HepG2 (cell line): ENCODE results near the gene ERCC4. TPM values are rescaled to one million over a fixed set of nuclear protein-coding genes. Genes with fewer than 3 reads are reported as not detected.

ENCODE experiments used
- ATAC-seq: fragments of 200-7000 bp; cut with Tn5 transposase; 3 replicates; pipeline ENCODE4 v1.9.1; 2020; ENCODE audit warnings: mild to moderate bottlenecking, moderate library complexity
- BruUV-seq: library from RNA; stranded (reverse); fragments of 400-500 nt; replicated peaks from 2 replicates; lab custom pipeline; 2021; lab: Mats Ljungman, UMichigan
- CTCF ChIA-PET: fragments of 300-600 bp; formaldehyde crosslinking; extraction: SDS; loops from one replicate; lab custom pipeline; 2021; ENCODE audit warnings: low total read pairs, inconsistent platforms, low intra/inter-chr PET ratio; lab: Yijun Ruan, JAX
- POLR2A ChIA-PET: fragments of 350-600 bp; sonication (Branson Sonifier 250); formaldehyde crosslinking; loops from one replicate; lab custom pipeline; 2020; ENCODE audit warnings: antibody characterized with exemption, inconsistent platforms; lab: Yijun Ruan, JAX
- DNase-seq: peaks from one replicate; pipeline ENCODE4 v3.0.0-alpha.2; 2015; ENCODE audit warnings: low spot score
- FAIRE-seq: peaks from 3 replicates; lab custom pipeline; 2011; peaks lifted over from hg19 to GRCh38; lab: Jason Lieb, UNC
- H2AFZ ChIP-seq: one replicate; pipeline ENCODE4 v1.6.1; 2011; ENCODE audit warnings: low read length, inconsistent platforms
- H3K27ac ChIP-seq: fragments of 300-600 bp; 3 replicates; pipeline ENCODE4 v1.8.0; 2011; ENCODE audit warnings: mixed run types, mild to moderate bottlenecking, mixed read lengths, low read length, inconsistent platforms; ENCODE audit not compliant: insufficient read depth; ENCODE audit errors: extremely low read length
- H3K27me3 ChIP-seq, 2 experiments: fragments of 200-600 bp in 1 of 2; 2 replicates in 1 of 2; 3 replicates in 1 of 2; pipeline versions ENCODE4 v1.6.0 to v1.8.0; 2011; ENCODE audit warnings: low read length in 2 of 2, mild to moderate bottlenecking in 2 of 2, moderate library complexity in 2 of 2, inconsistent platforms in 1 of 2; ENCODE audit not compliant: insufficient read depth in 2 of 2, control insufficient read depth in 1 of 2
- H3K36me3 ChIP-seq, 2 experiments: fragments of 200-600 bp in 1 of 2; replicated peaks in 1 of 2; 2 replicates in 1 of 2; 3 replicates in 1 of 2; pipeline versions ENCODE4 v1.5.1 to v1.8.0; 2011; ENCODE audit warnings: low read length in 2 of 2, inconsistent platforms in 1 of 2; ENCODE audit not compliant: insufficient read depth in 2 of 2, control insufficient read depth in 1 of 2
- H3K4me1 ChIP-seq: 2 replicates; pipeline ENCODE4 v1.5.1; 2012; ENCODE audit warnings: low read length, inconsistent platforms; ENCODE audit not compliant: insufficient read depth
- H3K4me2 ChIP-seq: 2 replicates; pipeline ENCODE4 v1.6.0; 2011; ENCODE audit warnings: low read depth, low read length, inconsistent platforms
- H3K4me3 ChIP-seq, 3 experiments: fragments of 200-600 bp in 1 of 3; sonication (generic), shearing (Covaris generic) in 1 of 3; replicated peaks in 1 of 3; 2 replicates each; pipeline ENCODE4 v1.5.1; 2011 to 2016; ENCODE audit warnings: low read length in 3 of 3, inconsistent platforms in 2 of 3, low read depth in 2 of 3, mild to moderate bottlenecking in 2 of 3, control low read depth in 1 of 3, mixed read lengths in 1 of 3; ENCODE audit not compliant: insufficient read depth in 1 of 3
- H3K79me2 ChIP-seq: one replicate; pipeline ENCODE4 v1.6.1; 2011; ENCODE audit warnings: low read length, inconsistent platforms; ENCODE audit not compliant: insufficient read depth
- H3K9ac ChIP-seq: 2 replicates; pipeline ENCODE4 v1.6.0; 2011; ENCODE audit warnings: mild to moderate bottlenecking, low read depth, low read length, inconsistent platforms; ENCODE audit not compliant: insufficient read depth
- H3K9me3 ChIP-seq: 2 replicates; pipeline ENCODE4 v1.5.1; 2012; ENCODE audit warnings: mild to moderate bottlenecking, low read length
- H4K20me1 ChIP-seq: 2 replicates; pipeline ENCODE4 v1.6.0; 2011; ENCODE audit warnings: inconsistent platforms, mild to moderate bottlenecking, low read length, moderate library complexity; ENCODE audit not compliant: insufficient read depth
- CEBPG ChIP-seq: IDR thresholded peaks from 2 replicates; pipeline ENCODE4 v1.6.1; 2016
- ZBTB7A ChIP-seq: sonication (generic); formaldehyde crosslinking; IDR thresholded peaks from 2 replicates; pipeline ENCODE4 v1.8.0; 2022; ENCODE audit warnings: mild to moderate bottlenecking, missing genetic modification reagents
- ZMYM3 ChIP-seq: sonication (generic); formaldehyde crosslinking; IDR thresholded peaks from 2 replicates; pipeline ENCODE4 v1.5.1; 2020; ENCODE audit warnings: mild to moderate bottlenecking, missing genetic modification reagents
- ZNF263 ChIP-seq: sonication (generic); formaldehyde crosslinking; IDR thresholded peaks from 2 replicates; pipeline ENCODE4 v1.4.0; 2020; ENCODE audit warnings: missing genetic modification reagents
- WGBS: methylation state at CpG from one replicate; pipeline ENCODE4 v1.1.6; 2017; ENCODE audit warnings: low lambda C conversion rate; 5-methylcytosine and 5-hydroxymethylcytosine counted together
- in situ Hi-C: cut with HindIII; loops from 2 replicates; pipeline ENCODE4 v1.10.0; 2017; ENCODE audit warnings: low pct_unique_long_range_greater_than_20kb; ENCODE audit not compliant: extremely low pct_ligation_motif_present
- intact Hi-C: fragments of 100-400 bp; cut with micrococcal nuclease; formaldehyde crosslinking; loops from one replicate; pipeline ENCODE4 v1.10.0; 2022; ENCODE audit not compliant: unreplicated experiment
- polyA plus RNA-seq, 8 experiments: library from polyadenylated mRNA; depleted of rRNA in 3 of 8; stranded (reverse) in 7 of 8; unstranded in 1 of 8; fragments of >200 nt; fragmentation: Illumina TruSeq in 4 of 8; extraction: Trizol in 4 of 8; gene quantifications; 2 replicates each; pipeline versions ENCODE4 v1.2.1 to v1.2.3, GENCODE V29; 2011 to 2016; ENCODE audit warnings: low read depth in 4 of 8, missing spikeins in 1 of 8, mixed read lengths in 1 of 8; ENCODE audit not compliant: insufficient read depth in 1 of 8
- total RNA-seq, 5 experiments: library from RNA; depleted of rRNA; stranded (reverse); fragments of >200 nt; fragmentation: Illumina TruSeq; extraction: Trizol; gene quantifications; 2 replicates each; pipeline ENCODE4 v1.2.3, GENCODE V29; 2016; ENCODE audit warnings: low read depth in 1 of 5

ERCC4 gene
- total and polyA plus RNA-seq, 2 of the 13 experiments (the other 11 are each of a cell fraction or from before 2014, with no cell fraction given): 5.4 to 15.2 TPM

DNA sequence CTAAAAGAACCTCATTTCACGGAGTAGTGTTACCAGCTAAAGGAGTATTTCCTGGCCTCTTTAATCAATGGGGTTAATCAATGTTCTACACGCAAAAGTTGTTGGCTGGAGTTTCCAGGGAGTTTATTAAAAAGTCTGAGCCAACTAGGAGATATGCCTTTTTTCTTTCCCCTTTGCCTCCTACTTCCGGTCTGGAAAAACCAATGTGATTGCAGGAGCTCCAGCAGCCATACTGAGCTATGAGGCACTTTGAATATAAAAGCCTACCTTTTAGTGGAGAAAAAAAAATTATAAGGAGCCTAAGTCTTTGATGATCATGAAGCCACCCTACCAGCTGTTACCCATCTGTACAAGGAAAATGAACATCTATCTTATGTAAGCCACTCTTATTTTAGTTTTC, 17.9 kb upstream of the ERCC4 start:
- no peak for ATAC-seq
- no peak overlapping the region for H3K27ac ChIP-seq
- no peak for FAIRE-seq
- no peak for TF ChIP-seq ZNF263 (CRISPR knock-in tag)
- 0 out of 2 replicates have a peak, but pooled peaks have one; percentile 61 for TF ChIP-seq ZMYM3 (CRISPR knock-in tag)
- intact Hi-C loops: no loop called here
- in situ Hi-C loops: no loop called here
- no peaks in the 10 kb centered on the region for H3K36me3 ChIP-seq
- POLR2A ChIA-PET: no interaction called here
- no peaks in the 10 kb centered on the region for H3K27me3 ChIP-seq
- H3K4me3 ChIP-seq: no peak overlapping the region
- H4K20me1 ChIP-seq: no peaks in the 10 kb centered on the region
- CTCF ChIA-PET: interaction anchor here (4.9 kb wide), 1 partner anchor 17 kb away, joined by 29 read pairs; the partner anchor contains the start of gene ERCC4
- H3K9ac ChIP-seq: no peak overlapping the region
- peaks cover 11% of the 10 kb centered on the region for H3K4me1 ChIP-seq
- peaks cover 20% of the 10 kb centered on the region for H3K9me3 ChIP-seq
- H3K4me2 ChIP-seq: no peak overlapping the region
- no TSS peak for BruUV-seq
- H3K79me2 ChIP-seq: no peaks in the 10 kb centered on the region
- H2AFZ ChIP-seq: no peak overlapping the region
- no peak for DNase-seq
- 71% methylated on average over 3 of the region's 3 CpGs for WGBS

- Histone ChIP-seq H3K4me2 (no peak overlapping the region), H3K9me3 (peaks cover 20% of the 10 kb centered on the region), H3K27ac (no peak overlapping the region), H3K4me1 (peaks cover 11% of the 10 kb centered on the region), H3K36me3 (no peaks in the 10 kb centered on the region), H3K9ac (no peak overlapping the region), H4K20me1 (no peaks in the 10 kb centered on the region), H2AFZ (no peak overlapping the region), H3K4me3 (no peak overlapping the region), H3K79me2 (no peaks in the 10 kb centered on the region), H3K27me3 (no peaks in the 10 kb centered on the region)
- POLR2A ChIA-PET: no interaction called here
- no peak for FAIRE-seq
- in situ Hi-C loops (no loop called here), intact Hi-C loops (no loop called here)
- 59% methylated on average over 3 of the region's 3 CpGs for WGBS
- no TSS peak for BruUV-seq
- no peak for ATAC-seq
- DNase-seq: no peak
- TF ChIP-seq CEBPG (CRISPR knock-in tag) (peak; percentile 31; the same call in 1 of the 2 replicates), ZBTB7A (CRISPR knock-in tag) (no peak)
- CTCF ChIA-PET: interaction anchor here (4.9 kb wide), 1 partner anchor 16 kb away, joined by 29 read pairs; the partner anchor contains the start of gene ERCC4
These were observed 17.3 kb upstream of the ERCC4 start for GRCh38 chr16:13902677-13903076.
